GM12892 (cell line): Measurements from ENCODE around the gene PRPSAP2.

Experiments used
- POLR2A ChIP-seq: IDR thresholded peaks from 2 replicates; pipeline ENCODE4 v1.6.1; 2011; ENCODE audit warnings: low read depth, low read length, control low read depth
- TAF1 ChIP-seq: IDR thresholded peaks from 2 replicates; pipeline ENCODE4 v1.6.1; 2011; ENCODE audit warnings: low read depth, mild to moderate bottlenecking, control low read depth, low read length, borderline replicate concordance

DNA sequence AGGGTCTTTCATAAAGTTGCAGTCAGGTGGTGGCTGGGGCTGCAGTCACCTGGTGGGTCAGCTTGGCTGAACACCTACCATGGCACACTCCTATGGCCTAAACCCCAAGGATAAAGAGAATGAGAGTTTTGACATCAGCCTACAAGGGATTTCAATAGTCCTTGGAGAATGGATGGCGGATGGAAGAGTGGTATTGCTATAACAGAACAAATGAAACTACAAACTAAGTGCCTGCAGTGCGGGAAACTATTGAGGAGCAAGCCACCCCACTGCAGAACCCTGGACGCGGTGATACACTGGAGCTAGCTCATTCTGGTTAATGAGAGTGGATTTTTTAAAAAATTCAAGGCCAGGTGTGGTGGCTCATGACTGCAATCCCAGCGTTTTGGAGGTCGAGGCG, 3.0 kb upstream of the PRPSAP2 start:
- TF ChIP-seq TAF1 (no peak), POLR2A (no peak)
